ENCODE measurements around the gene BCL2.

GRCh38 chr18:63240531-63241316, 78.8 kb downstream of the BCL2 start:
- no peak for TF ChIP-seq EP300 (IDR thresholded peaks at IDR 0.05)
- TF ChIP-seq CTCF (IDR thresholded peaks at IDR 0.05) = no peak
